Activated CD4-positive, CD25-positive, alpha-beta regulatory T cell treated with anti-CD3 and anti-CD28 coated beads, Interleukin-2, amount 50 U/mL, for 24 hours (primary cell): ENCODE measurements around the gene WDR72.

Source experiments
- ATAC-seq, 2 donors: fragments of 150-1000 bp; cut with Tn5 transposase; one replicate each; pipeline ENCODE4 v1.10.0; 2021; ENCODE audit warnings: mild to moderate bottlenecking in 1 of 2, moderate library complexity in 1 of 2

The WDR72 gene

DNA sequence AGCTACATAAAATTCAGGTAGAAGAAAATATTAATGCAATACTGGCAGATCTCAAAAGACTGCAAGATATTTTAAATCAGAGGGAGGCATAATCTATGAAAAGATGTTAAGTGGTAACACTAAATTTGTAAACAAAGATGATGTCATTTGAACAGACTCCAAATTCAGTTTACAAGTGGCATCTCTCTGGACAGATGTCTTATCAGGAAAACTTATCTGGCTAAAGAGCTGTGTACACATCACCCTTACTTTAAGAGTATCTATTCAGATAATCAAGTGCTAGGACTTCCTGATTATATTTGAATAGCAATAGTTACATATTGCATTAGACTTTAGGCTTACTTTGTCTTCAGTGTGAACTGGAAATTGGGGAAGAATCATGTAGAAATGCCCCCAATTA lies 231.5 kb downstream of the WDR72 start:
- ATAC-seq = no peak

DNA sequence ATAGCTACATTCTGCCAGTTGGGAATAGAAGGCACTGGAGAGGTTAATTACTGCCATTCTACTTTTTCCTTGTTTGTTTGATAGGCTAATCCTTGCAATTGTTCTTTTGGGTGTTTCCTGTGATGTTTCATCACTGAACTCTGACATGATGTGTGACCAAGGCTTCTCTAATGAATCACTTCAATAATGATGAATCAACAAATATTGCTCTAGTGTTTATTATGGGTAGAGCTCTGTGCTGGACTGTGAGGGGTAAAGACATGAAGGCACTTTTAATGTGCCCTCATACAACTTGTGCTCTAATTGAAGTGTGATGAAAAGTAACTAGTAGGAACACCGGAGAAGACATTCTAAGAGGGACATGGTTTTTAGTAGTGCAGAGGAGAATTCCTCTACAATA lies 233.6 kb downstream of the WDR72 start:
- ATAC-seq = no peak

DNA sequence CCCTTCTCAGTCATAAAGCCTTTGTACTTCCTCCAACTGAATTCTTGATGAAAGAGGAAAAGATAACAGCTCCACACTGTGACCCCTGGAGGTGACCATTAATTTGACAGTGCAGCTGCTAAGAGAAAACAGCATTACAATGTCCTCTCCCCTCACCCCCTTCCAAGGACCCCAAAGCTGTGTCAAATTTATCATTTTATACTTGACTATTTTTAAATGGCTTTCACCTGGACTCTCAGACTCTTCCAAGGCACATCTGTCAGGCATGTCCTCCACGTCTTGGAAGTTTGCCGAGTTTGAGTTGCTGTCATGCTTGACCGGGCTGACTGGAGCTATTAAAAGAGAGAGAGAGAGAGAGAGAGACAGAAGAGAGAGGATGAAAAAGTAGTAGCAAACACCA lies 236.5 kb downstream of the WDR72 start:
- no peak for ATAC-seq

DNA sequence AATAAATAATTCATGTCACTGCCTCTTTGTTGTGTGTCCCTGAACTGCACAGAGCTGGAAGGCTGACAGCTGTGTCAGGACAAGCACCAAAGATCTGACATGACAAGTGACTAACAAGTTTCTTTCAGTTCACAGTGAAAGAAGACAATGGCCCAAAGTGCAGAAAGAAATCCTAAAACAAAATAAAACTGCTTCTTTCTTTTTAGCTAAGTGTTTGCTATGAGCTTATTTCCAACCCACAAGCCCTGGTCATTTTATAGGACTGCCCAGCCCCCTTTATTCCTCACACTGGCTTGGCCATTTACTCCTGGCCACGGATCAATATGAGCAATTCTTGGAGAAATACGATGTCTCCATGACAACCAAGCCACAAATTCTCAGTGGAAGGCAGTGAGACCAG lies 238.5 kb downstream of the WDR72 start:
- no peak for ATAC-seq

DNA sequence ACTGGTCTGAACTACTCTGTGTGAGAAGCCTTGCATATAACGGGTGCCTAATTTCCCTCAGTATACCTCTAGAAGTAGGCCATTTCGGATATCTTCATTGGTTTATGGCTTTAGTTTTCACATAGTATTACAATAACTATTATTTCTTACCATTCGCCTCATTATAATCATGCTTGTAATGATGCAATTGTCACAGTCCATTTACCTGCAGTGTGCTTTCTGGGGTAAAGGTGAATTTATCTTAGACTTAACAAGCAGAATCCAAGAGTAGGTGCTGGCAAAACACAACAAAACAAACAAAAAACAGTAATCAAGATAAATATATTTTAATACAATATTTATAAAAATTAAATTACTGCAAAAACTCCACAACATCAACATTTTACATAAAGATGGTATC lies 246.0 kb downstream of the WDR72 start:
- no peak for ATAC-seq

DNA sequence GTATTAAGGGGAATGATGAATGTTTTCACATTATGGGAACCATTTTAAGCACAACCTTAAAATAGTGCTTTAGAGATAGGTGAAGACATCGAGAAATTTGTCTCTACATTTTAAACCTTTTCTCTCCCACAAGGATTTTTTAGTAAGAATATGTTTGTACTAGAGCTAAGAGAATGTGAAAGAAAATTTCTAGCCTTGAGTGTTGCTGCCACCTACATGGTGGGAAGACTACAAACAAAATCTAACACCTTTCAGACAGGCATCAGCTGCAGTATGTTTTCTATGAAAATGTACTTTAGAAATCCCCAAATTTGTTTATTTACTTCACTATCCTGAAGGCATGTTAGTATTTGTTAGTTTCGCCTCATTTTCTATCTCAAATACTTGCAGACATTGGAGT lies 247.4 kb downstream of the WDR72 start:
- no peak for ATAC-seq

DNA sequence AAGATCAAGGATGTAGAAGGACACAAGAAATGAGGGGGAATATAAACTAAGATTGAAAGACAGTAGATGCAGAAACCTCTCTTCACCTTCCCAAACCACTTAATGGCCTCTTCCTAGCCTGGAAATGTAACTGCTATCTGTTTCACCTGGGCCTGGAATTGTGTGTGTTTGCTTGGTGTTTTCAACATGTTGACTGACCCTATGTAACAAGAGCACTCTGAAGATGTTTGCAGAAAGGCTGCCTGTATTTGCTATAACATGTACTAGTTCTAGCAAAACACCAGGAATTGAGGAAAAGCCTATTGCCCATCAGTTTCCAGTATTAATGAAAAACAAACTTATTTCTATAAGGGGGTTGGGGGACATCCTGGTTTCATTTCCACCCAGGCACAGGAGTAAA lies 248.3 kb downstream of the WDR72 start:
- ATAC-seq = no peak

DNA sequence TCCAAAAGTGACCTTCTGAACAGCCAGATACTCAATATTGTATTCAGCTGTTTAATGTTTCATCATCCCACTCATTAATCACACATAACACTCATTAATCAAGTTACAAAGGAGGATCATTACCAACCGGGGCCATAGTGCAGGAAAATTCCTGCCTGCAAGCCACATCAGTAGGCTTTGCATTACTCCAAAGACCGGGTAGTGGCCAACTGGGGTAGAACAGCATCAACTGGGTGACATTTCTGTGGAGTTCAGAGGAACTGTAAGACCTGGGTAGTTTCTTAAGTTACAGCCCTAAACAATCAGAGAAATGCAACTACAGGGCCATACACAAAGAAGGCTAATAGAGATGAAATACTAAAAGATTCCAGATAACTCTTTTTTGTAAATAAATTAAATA lies 253.1 kb downstream of the WDR72 start:
- no peak for ATAC-seq

DNA sequence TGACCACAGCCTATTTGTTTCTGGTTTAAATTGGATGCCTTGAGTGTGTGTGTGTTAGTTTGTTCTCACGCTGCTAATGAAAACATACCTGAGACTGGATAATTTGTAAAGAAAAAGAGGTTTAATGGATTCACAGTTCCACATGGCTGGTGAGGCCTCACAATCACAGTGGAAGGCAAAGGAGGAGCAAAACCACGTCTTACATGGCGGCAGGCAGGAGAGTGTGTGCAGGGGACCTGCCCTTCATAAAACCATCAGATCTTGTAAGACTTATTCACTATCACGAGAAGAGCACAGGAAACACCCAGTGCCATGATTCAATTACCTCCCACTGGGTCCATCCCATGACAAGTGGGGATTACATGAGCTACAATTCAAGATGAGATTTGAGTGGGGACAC lies 260.5 kb downstream of the WDR72 start:
- no peak for ATAC-seq

DNA sequence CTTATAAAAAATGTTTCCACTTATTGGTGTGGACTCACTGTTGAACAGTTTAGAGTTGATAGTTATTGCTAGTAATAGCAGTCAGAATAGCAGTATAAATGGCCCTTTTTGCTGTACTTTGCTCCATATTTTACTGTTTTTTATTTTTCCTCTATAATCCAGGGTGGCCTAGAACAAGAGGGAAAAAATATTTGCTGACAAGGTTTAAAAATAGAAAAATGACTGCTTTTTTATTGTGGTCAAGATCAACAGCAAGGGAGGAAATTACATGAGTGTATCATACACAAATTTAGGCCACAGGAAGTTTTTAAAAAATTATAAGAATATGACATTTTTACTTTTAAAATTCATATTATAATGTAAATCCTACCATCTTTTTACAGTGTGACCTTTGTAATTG lies 269.1 kb downstream of the WDR72 start:
- no peak for ATAC-seq

DNA sequence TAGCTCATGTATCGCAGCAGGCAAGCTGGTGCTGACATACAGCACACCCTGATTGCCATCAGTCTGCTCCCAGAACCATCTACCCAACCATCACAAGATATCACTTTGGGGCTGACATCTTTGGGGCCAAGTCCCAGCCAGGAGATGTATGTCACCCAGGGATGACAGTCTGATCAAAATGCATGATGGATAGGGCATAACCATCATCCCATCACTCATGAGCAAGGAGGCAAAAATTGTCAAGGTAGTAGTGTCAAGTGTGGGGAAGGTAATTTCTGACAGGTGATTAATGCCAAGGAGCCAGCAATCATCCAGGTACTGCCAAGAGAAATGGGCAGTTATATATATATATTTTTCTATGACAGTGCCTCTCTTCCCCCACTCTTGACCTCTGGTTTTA lies 277.4 kb downstream of the WDR72 start:
- ATAC-seq = no peak

DNA sequence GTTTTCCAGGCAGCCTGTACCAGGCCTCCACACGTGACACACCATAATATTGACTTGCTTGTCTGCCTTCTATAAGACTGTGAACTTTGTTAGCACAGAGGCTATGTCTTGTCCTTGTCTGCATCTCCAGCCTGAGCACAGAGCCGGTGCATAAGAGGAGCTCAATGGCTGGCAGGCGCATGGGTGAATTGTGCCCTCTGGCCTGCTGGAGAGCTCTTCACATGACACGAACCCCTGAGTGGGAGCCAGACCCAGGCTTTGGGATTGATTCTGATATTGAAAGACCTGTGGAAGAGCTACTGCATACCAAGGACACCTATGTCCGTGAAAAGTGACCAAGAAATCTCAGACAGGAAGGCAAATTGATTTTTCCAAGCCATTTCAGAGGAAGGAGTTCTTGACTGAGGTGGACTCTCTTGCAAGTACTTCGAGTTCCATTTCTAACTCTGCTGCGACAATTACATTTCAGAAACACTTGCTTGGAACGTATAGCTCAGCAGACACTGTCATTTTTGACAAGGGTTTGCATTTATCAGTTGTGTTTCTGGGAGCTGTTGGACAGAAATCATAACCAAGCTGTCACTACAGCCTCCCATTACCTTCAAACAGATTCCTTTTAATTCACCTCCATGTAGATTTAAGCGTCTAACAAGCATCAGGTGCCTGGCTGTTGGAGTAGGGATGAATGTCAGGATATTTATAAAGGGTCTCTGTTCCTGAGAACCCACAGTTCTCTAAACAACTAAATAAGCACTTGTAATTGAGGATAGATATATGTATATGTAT lies 281.3 kb downstream of the WDR72 start:
- no peak for ATAC-seq

DNA sequence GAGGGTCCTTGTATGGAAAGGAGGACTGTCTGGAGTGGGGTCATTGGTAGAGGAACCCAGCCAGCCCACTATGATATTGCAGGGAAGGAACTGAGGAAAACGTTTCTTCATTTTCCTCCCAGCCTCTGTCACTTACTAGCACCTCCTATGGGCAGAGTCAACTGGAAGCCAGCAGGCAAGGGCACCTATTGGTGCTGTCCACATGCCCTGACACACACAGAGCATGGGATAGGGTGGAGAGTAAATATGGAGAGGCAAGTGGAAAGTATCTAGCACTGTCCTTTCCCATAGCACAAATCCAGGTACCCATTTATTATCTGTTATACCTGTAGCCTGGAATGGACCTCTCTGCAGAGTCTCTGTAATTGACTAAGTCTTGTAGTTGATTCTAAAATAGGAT lies 285.6 kb downstream of the WDR72 start:
- no peak for ATAC-seq

DNA sequence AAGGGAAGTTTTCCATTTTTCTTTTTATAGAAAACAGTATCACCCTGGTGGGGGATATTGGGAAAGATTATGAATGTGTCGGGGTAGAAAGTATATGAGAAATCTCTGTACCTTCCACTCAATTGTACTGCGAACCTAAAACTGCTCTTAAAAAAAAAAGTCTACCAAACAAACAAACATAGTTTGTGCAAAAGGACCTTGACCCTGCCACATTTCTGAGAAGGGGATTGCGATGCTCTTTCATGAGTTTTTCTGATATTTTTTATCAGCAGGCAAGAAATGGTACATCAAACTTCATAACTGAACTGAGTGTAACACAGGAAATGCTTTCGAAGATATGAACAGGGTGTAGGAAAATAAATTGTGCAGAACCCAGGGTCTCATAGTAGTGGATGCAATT lies 286.0 kb downstream of the WDR72 start:
- ATAC-seq = no peak

DNA sequence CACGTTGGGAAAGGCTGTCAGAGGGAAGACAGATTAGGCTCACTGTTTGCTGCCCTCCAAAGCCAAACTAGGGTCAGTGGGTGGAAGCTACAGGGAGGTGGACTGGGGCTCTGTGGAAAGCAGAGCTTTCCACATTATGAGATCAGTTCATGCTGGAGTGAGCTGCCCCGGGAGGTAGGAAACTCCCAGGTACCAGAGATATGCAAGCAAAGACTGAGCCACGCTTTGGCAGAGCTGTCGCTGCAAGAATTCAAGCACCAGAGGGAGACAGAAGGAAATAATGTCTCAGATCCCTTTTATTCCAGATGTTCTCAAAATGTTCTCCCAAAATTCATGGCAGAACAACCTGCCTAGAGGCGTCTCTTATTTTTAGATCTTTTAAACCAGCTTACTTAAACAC lies 286.6 kb downstream of the WDR72 start:
- ATAC-seq = no peak

DNA sequence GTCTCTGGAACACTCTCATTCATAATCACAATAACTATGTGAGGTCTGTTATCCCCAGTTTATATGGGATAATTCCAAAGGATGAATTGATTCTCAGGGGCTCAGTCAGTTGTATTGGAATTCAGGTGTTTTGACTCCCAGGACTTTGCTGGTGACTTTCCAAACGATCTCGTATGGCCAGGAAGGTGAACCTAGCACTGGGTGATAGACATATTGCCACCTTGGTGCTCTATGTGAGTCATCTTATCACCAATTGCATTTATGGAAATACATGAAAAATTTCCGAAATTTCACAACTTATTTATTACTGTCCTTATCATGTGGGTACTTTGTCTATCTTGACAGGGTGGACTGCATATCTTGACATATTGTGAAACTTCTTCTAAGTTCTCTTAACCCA lies 287.3 kb downstream of the WDR72 start:
- ATAC-seq = no peak

DNA sequence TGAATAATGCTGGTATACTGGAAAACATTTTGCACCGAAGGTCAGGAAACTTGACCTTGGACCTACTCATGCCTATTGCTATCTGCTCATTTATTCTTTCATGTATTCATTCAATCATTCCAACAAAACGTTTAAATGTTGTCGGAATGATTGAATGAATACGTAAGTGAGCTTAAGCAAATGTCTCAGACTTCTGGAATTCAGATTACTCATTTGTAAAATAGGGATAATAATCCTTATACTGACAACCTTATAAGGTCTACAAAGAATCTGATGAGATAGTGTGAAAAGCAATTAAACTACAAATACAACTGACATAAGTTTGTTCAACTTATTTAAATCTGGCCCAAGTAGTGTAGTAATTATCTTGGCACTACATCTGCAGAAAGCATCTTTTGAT lies 288.7 kb downstream of the WDR72 start:
- no peak for ATAC-seq

DNA sequence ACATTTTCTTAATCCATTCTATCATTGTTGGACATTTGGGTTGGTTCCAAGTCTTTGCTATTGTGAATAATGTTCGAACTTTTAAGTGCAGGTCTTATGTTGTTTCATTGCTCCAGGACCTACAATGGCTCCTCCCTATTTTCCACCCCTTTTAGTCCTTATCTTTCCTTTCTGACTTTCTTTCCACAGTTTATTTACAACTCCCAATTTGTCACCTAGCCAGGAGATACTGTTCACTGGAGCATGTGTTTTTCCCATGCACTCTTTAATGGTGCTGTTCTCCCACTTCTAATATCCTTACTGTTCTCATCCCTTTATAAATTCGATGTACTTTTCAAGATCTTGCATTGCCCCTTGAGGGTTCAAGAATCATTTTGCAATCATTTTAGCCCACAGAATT lies 290.0 kb downstream of the WDR72 start:
- no peak for ATAC-seq
